Spleen (tissue), 11 donors: Measurements from ENCODE around the gene STX18. TPM values are rescaled to one million over a fixed set of nuclear protein-coding genes. Genes with fewer than 3 reads are reported as not detected.

Source experiments
- DNase-seq: peaks from one replicate; pipeline ENCODE4 v3.0.0-alpha.2; 2020
- H3K27ac ChIP-seq, 8 donors: fragments of 200-600 bp; sonication (generic) in 7 of 8; 1 replicate in 4 of 8; 2 replicates in 4 of 8; pipeline versions ENCODE4 v1.5.0 to v1.8.0; 2016 to 2021; ENCODE audit warnings: inconsistent platforms in 4 of 8, mild to moderate bottlenecking in 4 of 8, moderate library complexity in 1 of 8
- H3K27me3 ChIP-seq, 7 donors: fragments of 200-600 bp; sonication (generic) in 6 of 7; replicated peaks in 1 of 7; 1 replicate in 4 of 7; 2 replicates in 3 of 7; pipeline versions ENCODE4 v1.5.0 to v1.8.0; 2016 to 2021; ENCODE audit warnings: inconsistent platforms in 3 of 7, mild to moderate bottlenecking in 1 of 7
- H3K36me3 ChIP-seq, 6 donors: fragments of 200-600 bp; sonication (generic) in 5 of 6; 1 replicate in 4 of 6; 2 replicates in 2 of 6; pipeline versions ENCODE4 v1.5.0 to v1.8.0; 2016 to 2021; ENCODE audit warnings: inconsistent platforms in 2 of 6
- H3K4me1 ChIP-seq, 6 donors: fragments of 200-600 bp; sonication (generic) in 5 of 6; 1 replicate in 3 of 6; 2 replicates in 3 of 6; pipeline versions ENCODE4 v1.5.0 to v1.8.0; 2016 to 2021; ENCODE audit warnings: inconsistent platforms in 3 of 6
- H3K4me3 ChIP-seq, 8 donors: fragments of 200-600 bp; sonication (generic) in 7 of 8; 1 replicate in 4 of 8; 2 replicates in 4 of 8; pipeline versions ENCODE4 v1.5.0 to v1.8.0; 2016 to 2021; ENCODE audit warnings: inconsistent platforms in 4 of 8, mild to moderate bottlenecking in 4 of 8, moderate library complexity in 2 of 8
- H3K9me3 ChIP-seq, 8 donors: fragments of 200-600 bp; sonication (generic) in 7 of 8; 1 replicate in 4 of 8; 2 replicates in 4 of 8; pipeline versions ENCODE4 v1.5.0 to v1.8.0; 2016 to 2021; ENCODE audit warnings: inconsistent platforms in 4 of 8
- CTCF ChIP-seq, 11 experiments: fragments of 200-600 bp in 7 of 11; fragments of 450-650 bp in 4 of 11; sonication (generic) in 4 of 11; IDR thresholded peaks in 8 of 11; conservative IDR thresholded peaks in 3 of 11; 1 replicate in 7 of 11; 2 replicates in 4 of 11; pipeline versions ENCODE4 v1.4.0 to v1.8.0; 2016 to 2021; ENCODE audit warnings: antibody characterized with exemption in 11 of 11, inconsistent platforms in 4 of 11, mild to moderate bottlenecking in 1 of 11
- POLR2A ChIP-seq, 3 donors: fragments of 450-650 bp; IDR thresholded peaks; one replicate each; pipeline ENCODE4 v1.5.1; 2017; ENCODE audit warnings: antibody characterized with exemption in 3 of 3, mild to moderate bottlenecking in 1 of 3
- POLR2AphosphoS5 ChIP-seq, 3 donors: sonication (generic); formaldehyde crosslinking; IDR thresholded peaks; one replicate each; pipeline ENCODE4 v1.5.1; 2017; ENCODE audit warnings: antibody characterized with exemption in 3 of 3
- WGBS, 5 donors: extraction: QIAGEN DNeasy Blood & Tissue Kit in 3 of 5; methylation state at CpG; one replicate each; pipeline versions ENCODE4 v1.1.5 to v1.1.7; 2013 to 2018; 5-methylcytosine and 5-hydroxymethylcytosine counted together
- intact Hi-C: fragments of 100-400 bp; cut with DNase I; formaldehyde crosslinking; loops from one replicate; pipeline ENCODE4 v1.15.0; 2023; ENCODE audit warnings: low total_unique reads
- polyA plus RNA-seq, 3 donors: library from polyadenylated mRNA; stranded (reverse); fragments of 200-250 nt; gene quantifications; one replicate each; pipeline ENCODE4 v1.2.1, GENCODE V29; 2013
- total RNA-seq, 7 donors: library from RNA; depleted of rRNA in 3 of 7; stranded (reverse); fragments of >200 nt in 3 of 7; fragmentation: NEBNext Ultra II Directional in 4 of 7; extraction: Animal tissue kit (Norgen Biotek cat#: 25700) in 4 of 7; gene quantifications; one replicate each; pipeline versions ENCODE4 v1.1.0 to v1.2.1, GENCODE V29; 2016 to 2021
- donor health status: healthy with polysubstance abuse.
- donor health status: DM: no; HTN: no; CAD: no; lungs with moderate emphysema.
- donor health status: DM: no; HTN: no; CAD: no.
- donor health status: Bipolar disorder and iron deficiency.
- donor health status: healthy.
- donor health status: DM: no; HTN: no; CAD: no.
- donor health status: DM: yes; HTN: yes; CAD: no.

The STX18 gene
- total and polyA plus RNA-seq, 10 donors = 19.0 to 45.8 (median 29.8) TPM

- intact Hi-C loops = no loop called here
- no peak for DNase-seq
Measured at GRCh38 chr4:4535590-4535989, 6.3 kb downstream of the STX18 start.

GRCh38 chr4:4534515-4535145 lies 7.2 kb downstream of the STX18 start:
- Histone ChIP-seq H3K4me1 (peaks cover 1 to 41% (median 16%) of the 10 kb centered on the region in 6 donors), H3K4me3 (no peak overlapping the region), H3K27me3 (no peaks in the 10 kb centered on the region), H3K9me3 (no peaks in the 10 kb centered on the region), H3K36me3 (peaks cover 0 to 6% (median under 1%) of the 10 kb centered on the region in 6 donors), H3K27ac (no peak overlapping the region)
- 95 to 98% (median 97%) methylated on average over 9 of the region's 9 CpGs for WGBS, 5 donors
- TF ChIP-seq POLR2A (IDR thresholded peaks at IDR 0.05) (no peak), CTCF (IDR thresholded peaks at IDR 0.05 in 8 of 11, conservative IDR thresholded peaks at IDR 0.05 in 3 of 11) (no peak), POLR2AphosphoS5 (IDR thresholded peaks at IDR 0.05) (no peak)
- DNase-seq = no peak
- intact Hi-C loops = no loop called here

More at GRCh38 chr4:4535590-4535989, 6.3 kb downstream of the STX18 start:
- Histone ChIP-seq H3K4me1 (peaks cover 11 to 51% (median 25%) of the 10 kb centered on the region in 6 donors), H3K9me3 (no peaks in the 10 kb centered on the region), H3K4me3 (no peak overlapping the region), H3K36me3 (peaks cover 0 to 6% (median 0%) of the 10 kb centered on the region in 6 donors), H3K27me3 (no peaks in the 10 kb centered on the region), H3K27ac (no peak overlapping the region)
- TF ChIP-seq POLR2A (IDR thresholded peaks at IDR 0.05) (no peak), CTCF (IDR thresholded peaks at IDR 0.05 in 8 of 11, conservative IDR thresholded peaks at IDR 0.05 in 3 of 11) (no peak), POLR2AphosphoS5 (IDR thresholded peaks at IDR 0.05) (no peak)

- Histone ChIP-seq H3K27ac (no peak overlapping the region), H3K4me1 (peaks cover 0 to 31% (median 10%) of the 10 kb centered on the region in 6 donors), H3K9me3 (no peaks in the 10 kb centered on the region), H3K4me3 (no peak overlapping the region), H3K27me3 (no peaks in the 10 kb centered on the region), H3K36me3 (peaks cover 0 to 13% (median 2%) of the 10 kb centered on the region in 6 donors)
- TF ChIP-seq POLR2A (IDR thresholded peaks at IDR 0.05) = no peak
- TF ChIP-seq CTCF (IDR thresholded peaks at IDR 0.05 in 8 of 11, conservative IDR thresholded peaks at IDR 0.05 in 3 of 11) = no peak
- no peak for TF ChIP-seq POLR2AphosphoS5 (IDR thresholded peaks at IDR 0.05)
- intact Hi-C loops = no loop called here
- no peak for DNase-seq
- WGBS, 5 donors = 91 to 96% (median 92%) methylated on average over 8 of the region's 8 CpGs
Measured at GRCh38 chr4:4533461-4534169, 8.2 kb downstream of the STX18 start.
